K562 (cell line): ENCODE results near the gene SDC3. TPM values are rescaled to one million over a fixed set of nuclear protein-coding genes. Genes with fewer than 3 reads are reported as not detected.

Source experiments
- ARID3B ChIP-seq: fragments of 250-450 bp; sonication (Bioruptor Pico); IDR thresholded peaks from 2 replicates; pipeline ENCODE4 v1.4.0; 2020; ENCODE audit warnings: borderline replicate concordance
- CBX3 ChIP-seq, 2 experiments: IDR thresholded peaks; 1 replicate in 1 of 2; 2 replicates in 1 of 2; pipeline ENCODE4 v1.6.1; 2012; ENCODE audit warnings: inconsistent platforms in 2 of 2, low read length in 2 of 2, borderline replicate concordance in 1 of 2, control low read depth in 1 of 2
- CREB3L1 ChIP-seq: fragments of 450-650 bp; IDR thresholded peaks from 2 replicates; pipeline ENCODE4 v1.6.1; 2014; ENCODE audit warnings: low read depth, mild to moderate bottlenecking, moderate library complexity, borderline replicate concordance
- GATAD2B ChIP-seq: fragments of 450-650 bp; IDR thresholded peaks from 2 replicates; pipeline ENCODE4 v1.6.1; 2017; ENCODE audit warnings: mild to moderate bottlenecking, borderline replicate concordance
- MGA ChIP-seq: fragments of 450-650 bp; IDR thresholded peaks from 2 replicates; pipeline ENCODE4 v1.6.1; 2016; ENCODE audit warnings: mild to moderate bottlenecking, moderate library complexity
- MTF1 ChIP-seq: fragments of 250-450 bp; sonication (Bioruptor Pico); IDR thresholded peaks from 2 replicates; pipeline ENCODE4 v1.9.0; 2021; ENCODE audit warnings: moderate library complexity, mild to moderate bottlenecking, inconsistent platforms, borderline replicate concordance
- PURB ChIP-seq: sonication (generic); formaldehyde crosslinking; IDR thresholded peaks from 2 replicates; pipeline ENCODE4 v1.9.0; 2021; ENCODE audit warnings: low read depth, mild to moderate bottlenecking, missing genetic modification reagents
- RFX5 ChIP-seq: IDR thresholded peaks from 2 replicates; pipeline ENCODE4 v1.6.1; 2011; ENCODE audit warnings: low read depth, mild to moderate bottlenecking, improper control_type of control experiment, low read length
- SRF ChIP-seq, 2 experiments: fragments of 250-450, 450-650 bp in 1 of 2; sonication (Bioruptor Pico) in 1 of 2; sonication (generic) in 1 of 2; formaldehyde crosslinking; IDR thresholded peaks; 2 replicates each; pipeline versions ENCODE4 v1.5.0 to v1.5.1; 2020 to 2022; ENCODE audit warnings: mild to moderate bottlenecking in 1 of 2, missing genetic modification reagents in 1 of 2
- ZBTB12 ChIP-seq: fragments of 250-450 bp; sonication (Bioruptor Pico); IDR thresholded peaks from 2 replicates; pipeline ENCODE4 v1.4.0; 2020
- ZNF316 ChIP-seq: fragments of 450-650 bp; IDR thresholded peaks from 2 replicates; pipeline ENCODE4 v1.6.1; 2016
- polyA plus RNA-seq, 8 experiments: library from polyadenylated mRNA; depleted of rRNA in 4 of 8; stranded (reverse) in 5 of 8; unstranded in 3 of 8; fragments of >200 nt; fragmentation: Nextera tagmentation in 2 of 8; fragmentation: Illumina TruSeq in 1 of 8; extraction: Ambion mirVana in 2 of 8; extraction: Trizol in 1 of 8; gene quantifications; 2 replicates each; pipeline versions ENCODE4 v1.2.1 to v1.2.3, GENCODE V29; 2011 to 2014; ENCODE audit warnings: inconsistent platforms in 1 of 8, missing spikeins in 1 of 8
- total RNA-seq, 7 experiments: library from RNA; depleted of rRNA in 6 of 7; stranded (reverse); fragments of >200 nt in 6 of 7; fragmentation: Illumina TruSeq in 2 of 7; extraction: Trizol in 2 of 7; gene quantifications; 2 replicates each; pipeline versions ENCODE4 v1.2.1 to v1.2.3, GENCODE V29; 2011 to 2021; ENCODE audit warnings: low replicate concordance in 1 of 7

SDC3 gene
- total and polyA plus RNA-seq, 9 of the 15 experiments (the other 6 are each of a cell fraction or from before 2014, with no cell fraction given) = 0.38 to 44.1 (median 12.1) TPM

DNA sequence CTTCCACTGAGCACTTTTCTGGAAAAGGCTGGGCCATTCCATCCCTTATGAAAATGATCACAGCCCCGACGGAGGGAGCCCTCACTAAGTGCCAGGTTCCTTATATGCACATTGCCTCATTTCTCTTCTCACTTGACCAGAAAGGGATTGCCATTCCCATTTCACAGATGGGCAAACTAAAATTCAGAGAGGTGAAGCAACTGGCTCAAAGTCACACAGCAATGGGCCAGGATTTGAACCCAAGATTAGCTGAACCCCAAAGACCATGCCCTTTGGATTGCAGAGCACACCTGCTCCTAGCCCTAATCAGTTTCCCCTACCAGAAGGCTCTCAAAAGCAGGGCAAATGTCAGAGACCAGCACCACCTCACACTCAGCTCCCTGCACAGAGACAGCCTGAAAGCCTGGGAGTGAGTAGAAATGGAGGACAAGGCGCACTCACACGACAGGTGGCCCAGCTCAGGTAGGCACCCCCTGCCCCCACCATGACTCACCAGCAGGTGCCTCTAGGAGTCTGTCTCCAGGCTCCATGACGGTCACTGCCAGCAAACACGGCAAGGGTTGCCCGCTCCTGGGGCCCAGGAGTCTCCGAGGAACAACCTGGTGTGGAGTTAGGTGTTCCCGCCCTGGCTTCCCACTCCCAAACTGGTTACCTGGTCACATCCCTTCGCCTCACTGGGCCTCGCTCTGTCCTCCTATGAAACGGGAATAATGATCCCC is 21.7 kb downstream of the SDC3 start (continued):
- TF ChIP-seq RFX5 (no peak), GATAD2B (no peak), MGA (no peak), CREB3L1 (no peak), SRF (CRISPR knock-in tag; IDR thresholded peaks at IDR 0.05) (no peak), ARID3B (no peak), CBX3 (IDR thresholded peaks at IDR 0.05; ENCODE audit: borderline replicate concordance in 1 of 2, low read length in 2 of 2) (peak in 1 of 2 experiments; percentile 81; a peak in 2 of 3 replicates), MTF1 (no peak), ZBTB12 (no peak), PURB (CRISPR knock-in tag) (no peak), ZNF316 (no peak)
